PC-3 (cell line): ENCODE data around the gene PLCL1. TPM values are rescaled to one million over a fixed set of nuclear protein-coding genes. Genes with fewer than 3 reads are reported as not detected.

Experiments
- ATAC-seq: fragments of 200-7000 bp; cut with Tn5 transposase; 2 replicates; pipeline ENCODE4 v1.9.1; 2020; ENCODE audit warnings: mild to moderate bottlenecking, moderate library complexity
- BruUV-seq: library from RNA; stranded (reverse); fragments of 400-500 nt; replicated peaks from 2 replicates; lab custom pipeline; 2021; lab: Mats Ljungman, UMichigan
- CTCF ChIA-PET: fragments of 300-600 bp; sonication (Branson Sonifier 250); formaldehyde crosslinking; loops from one replicate; lab custom pipeline; 2022; ENCODE audit warnings: antibody characterized with exemption; lab: Charles Lee
- POLR2A ChIA-PET: fragments of 300-600 bp; sonication (Branson Sonifier 250); formaldehyde crosslinking; loops from one replicate; lab custom pipeline; 2022; ENCODE audit warnings: antibody characterized with exemption; ENCODE audit not compliant: unreplicated experiment; lab: Charles Lee
- DNase-seq: peaks from one replicate; pipeline ENCODE4 v3.0.0-alpha.2; 2015
- H2AFZ ChIP-seq: fragments of 300-600 bp; sonication (generic); 2 replicates; pipeline ENCODE4 v1.6.0; 2016; ENCODE audit warnings: antibody characterized with exemption, low read length
- H3F3A ChIP-seq: fragments of 300-600 bp; sonication (generic); one replicate; pipeline ENCODE4 v1.6.0; 2017; ENCODE audit warnings: antibody characterized with exemption, low read length, control low read depth, mild to moderate bottlenecking; ENCODE audit not compliant: unreplicated experiment
- H3K27ac ChIP-seq: fragments of 300-600 bp; sonication (generic); 2 replicates; pipeline ENCODE4 v1.5.1; 2016; ENCODE audit warnings: mild to moderate bottlenecking, low read length
- H3K27me3 ChIP-seq: fragments of 300-600 bp; sonication (generic); 2 replicates; pipeline ENCODE4 v1.6.1; 2016; ENCODE audit warnings: low read length, mixed read lengths
- H3K36me3 ChIP-seq: fragments of 300-600 bp; sonication (generic); 2 replicates; pipeline ENCODE4 v1.6.1; 2016; ENCODE audit warnings: low read depth, mixed run types, low read length, mixed read lengths
- H3K4me1 ChIP-seq: fragments of 300-600 bp; sonication (generic); 2 replicates; pipeline ENCODE4 v1.5.1; 2016; ENCODE audit warnings: low read length; ENCODE audit not compliant: insufficient read depth
- H3K4me2 ChIP-seq: fragments of 300-600 bp; sonication (generic); 2 replicates; pipeline ENCODE4 v1.6.0; 2016; ENCODE audit warnings: low read length
- H3K4me3 ChIP-seq: fragments of 300-600 bp; sonication (generic); 2 replicates; pipeline ENCODE4 v1.5.1; 2016; ENCODE audit warnings: mild to moderate bottlenecking, low read length, mixed read lengths
- H3K79me2 ChIP-seq: fragments of 300-600 bp; sonication (generic); 2 replicates; pipeline ENCODE4 v1.6.1; 2017; ENCODE audit warnings: low read length, mixed read lengths
- H3K9ac ChIP-seq: fragments of 300-600 bp; sonication (generic); 2 replicates; pipeline ENCODE4 v1.6.0; 2016; ENCODE audit warnings: mild to moderate bottlenecking, low read length
- H3K9me2 ChIP-seq: fragments of 300-600 bp; sonication (generic); replicated peaks from 2 replicates; pipeline ENCODE4 v1.6.1; 2016; ENCODE audit warnings: mixed run types, low read length, mixed read lengths
- H3K9me3 ChIP-seq: fragments of 300-600 bp; sonication (generic); 2 replicates; pipeline ENCODE4 v1.6.1; 2016; ENCODE audit warnings: low read length, mixed read lengths
- H4K20me1 ChIP-seq: fragments of 300-600 bp; sonication (generic); 2 replicates; pipeline ENCODE4 v1.6.1; 2016; ENCODE audit warnings: low read length, mixed read lengths
- EZH2 ChIP-seq: fragments of 300-600 bp; sonication (generic); IDR thresholded peaks from one replicate; pipeline ENCODE4 v1.6.1; 2017; ENCODE audit warnings: antibody characterized with exemption, mild to moderate bottlenecking, low read length; ENCODE audit not compliant: unreplicated experiment
- EZH2phosphoT487 ChIP-seq: fragments of 300-600 bp; sonication (generic); IDR thresholded peaks from 2 replicates; pipeline ENCODE4 v1.6.1; 2018; ENCODE audit warnings: mild to moderate bottlenecking, antibody characterized with exemption, low read length, borderline replicate concordance
- intact Hi-C: fragments of 100-400 bp; cut with micrococcal nuclease; formaldehyde crosslinking; loops from 2 replicates; pipeline ENCODE4 v1.9.0; 2023
- total RNA-seq: library from RNA; depleted of rRNA; stranded (reverse); fragments of >200 nt; gene quantifications from 2 replicates; pipeline ENCODE4 v1.2.3, GENCODE V29; 2014
- TF ChIP-seq, protein P1 (sequence below): fragments of 300-600 bp; sonication (generic); conservative IDR thresholded peaks from 2 replicates; pipeline ENCODE4 v1.5.1; 2017; ENCODE audit warnings: antibody characterized with exemption, low read depth, mild to moderate bottlenecking, low read length

The PLCL1 gene
- total RNA-seq, 1 experiment from 2014 or later: not detected

DNA sequence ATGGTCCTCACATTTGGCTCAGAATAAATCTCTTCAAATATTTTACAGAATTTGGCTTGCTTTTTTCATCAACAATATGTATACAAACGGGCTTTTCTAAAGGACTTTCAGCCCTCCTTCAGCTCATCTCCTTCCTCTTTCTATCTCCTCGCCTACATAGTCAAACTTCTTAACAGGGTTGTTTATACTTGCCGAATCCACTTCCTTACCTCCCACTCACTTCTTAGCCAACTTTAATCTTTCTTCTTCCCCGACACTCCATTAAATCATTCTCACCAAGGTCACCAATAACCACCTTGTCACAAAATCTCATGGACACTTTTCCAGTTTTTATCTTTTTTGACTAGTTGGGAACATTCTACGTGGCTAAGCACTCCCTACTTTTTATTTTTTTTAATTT, 325.2 kb downstream of the PLCL1 start:
- Histone ChIP-seq H3K9me2 (no peaks in the 10 kb centered on the region), H3K9me3 (no peaks in the 10 kb centered on the region), H2AFZ (no peak overlapping the region), H3K79me2 (no peaks in the 10 kb centered on the region), H3K9ac (no peak overlapping the region), H3K4me1 (no peaks in the 10 kb centered on the region), H4K20me1 (no peaks in the 10 kb centered on the region), H3F3A (no peaks in the 10 kb centered on the region), H3K4me3 (no peak overlapping the region), H3K36me3 (no peaks in the 10 kb centered on the region), H3K27me3 (no peaks in the 10 kb centered on the region), H3K4me2 (no peak overlapping the region), H3K27ac (no peak overlapping the region)
- intact Hi-C loops: no loop called here
- CTCF ChIA-PET: no interaction called here
- POLR2A ChIA-PET: no interaction called here
- no peak for TF ChIP-seq EZH2
- TF ChIP-seq EZH2phosphoT487: no peak
- TF ChIP-seq, protein P1, sequence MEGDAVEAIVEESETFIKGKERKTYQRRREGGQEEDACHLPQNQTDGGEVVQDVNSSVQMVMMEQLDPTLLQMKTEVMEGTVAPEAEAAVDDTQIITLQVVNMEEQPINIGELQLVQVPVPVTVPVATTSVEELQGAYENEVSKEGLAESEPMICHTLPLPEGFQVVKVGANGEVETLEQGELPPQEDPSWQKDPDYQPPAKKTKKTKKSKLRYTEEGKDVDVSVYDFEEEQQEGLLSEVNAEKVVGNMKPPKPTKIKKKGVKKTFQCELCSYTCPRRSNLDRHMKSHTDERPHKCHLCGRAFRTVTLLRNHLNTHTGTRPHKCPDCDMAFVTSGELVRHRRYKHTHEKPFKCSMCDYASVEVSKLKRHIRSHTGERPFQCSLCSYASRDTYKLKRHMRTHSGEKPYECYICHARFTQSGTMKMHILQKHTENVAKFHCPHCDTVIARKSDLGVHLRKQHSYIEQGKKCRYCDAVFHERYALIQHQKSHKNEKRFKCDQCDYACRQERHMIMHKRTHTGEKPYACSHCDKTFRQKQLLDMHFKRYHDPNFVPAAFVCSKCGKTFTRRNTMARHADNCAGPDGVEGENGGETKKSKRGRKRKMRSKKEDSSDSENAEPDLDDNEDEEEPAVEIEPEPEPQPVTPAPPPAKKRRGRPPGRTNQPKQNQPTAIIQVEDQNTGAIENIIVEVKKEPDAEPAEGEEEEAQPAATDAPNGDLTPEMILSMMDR: no peak
- ATAC-seq (no peak), DNase-seq (no peak)
- no TSS peak for BruUV-seq

DNA sequence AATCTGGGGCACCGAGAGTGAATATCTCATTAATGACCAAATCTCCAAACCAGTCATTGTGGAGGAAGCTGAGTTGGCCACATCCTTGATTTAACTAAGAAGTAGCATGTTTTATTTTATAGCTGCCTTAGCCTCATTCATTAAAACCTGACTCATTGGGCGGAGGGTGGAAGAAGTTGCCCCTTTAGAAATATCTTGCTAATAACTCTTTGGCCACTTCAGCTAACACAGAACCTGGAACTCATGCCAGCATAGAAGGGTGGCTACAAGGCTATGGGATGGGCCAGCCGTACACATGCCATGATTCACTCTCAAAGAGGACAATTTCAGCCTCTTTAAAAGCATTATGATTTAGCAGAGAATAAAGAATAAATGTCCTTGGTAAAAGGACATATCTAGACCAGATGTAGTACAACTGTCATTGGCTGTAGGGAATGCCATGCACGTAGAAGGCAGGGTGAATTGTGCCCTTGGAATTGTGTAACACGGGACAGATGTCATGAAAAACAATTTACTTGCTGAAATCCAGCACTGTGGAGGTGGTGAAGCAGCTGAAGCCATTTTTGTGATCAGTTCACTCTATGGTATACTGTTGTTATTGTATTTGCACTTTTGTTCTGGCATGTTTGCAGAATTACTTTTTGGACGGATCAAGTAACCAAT, 330.0 kb downstream of the PLCL1 start:
- Histone ChIP-seq H3K27me3 (no peaks in the 10 kb centered on the region; the same call in 1 of the 2 replicates), H3K9me2 (no peaks in the 10 kb centered on the region), H3K9ac (no peak overlapping the region), H3F3A (no peaks in the 10 kb centered on the region), H4K20me1 (no peaks in the 10 kb centered on the region), H2AFZ (no peak overlapping the region), H3K4me1 (no peaks in the 10 kb centered on the region), H3K4me2 (no peak overlapping the region), H3K79me2 (no peaks in the 10 kb centered on the region), H3K27ac (no peak overlapping the region), H3K4me3 (no peak overlapping the region), H3K9me3 (no peaks in the 10 kb centered on the region), H3K36me3 (no peaks in the 10 kb centered on the region)
- BruUV-seq: no TSS peak
- intact Hi-C loops: no loop called here
- CTCF ChIA-PET: no interaction called here
- TF ChIP-seq EZH2phosphoT487: no peak
- no peak for TF ChIP-seq EZH2
- TF ChIP-seq, protein P1: no peak
- no peak for ATAC-seq
- POLR2A ChIA-PET: no interaction called here
- DNase-seq: no peak

DNA sequence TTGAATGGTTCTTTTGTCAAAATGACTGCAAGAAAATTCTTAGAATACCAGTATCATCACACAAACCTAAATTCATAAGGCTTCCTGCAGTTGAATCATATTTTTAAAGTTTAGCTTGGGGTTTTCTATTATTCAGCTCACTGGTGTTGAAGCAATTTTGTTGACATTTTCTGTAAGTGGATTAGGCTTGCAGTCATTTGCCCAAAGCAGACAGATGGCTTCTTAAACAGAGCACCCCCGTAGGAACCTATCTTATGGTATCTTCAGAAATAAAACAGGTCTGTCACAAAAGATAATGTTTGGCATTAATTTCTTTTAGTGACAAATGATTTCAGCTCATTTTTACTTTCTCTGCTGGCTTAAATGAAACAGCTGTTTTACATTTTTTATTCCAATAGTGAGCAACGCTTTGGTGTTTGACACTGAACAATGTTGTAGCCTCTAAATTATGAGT, 331.1 kb downstream of the PLCL1 start:
- no peaks in the 10 kb centered on the region for H3K79me2 ChIP-seq
- ATAC-seq (no peak), DNase-seq (no peak)
- H3K9ac ChIP-seq: no peak overlapping the region
- intact Hi-C loops: no loop called here
- no peak overlapping the region for H3K4me2 ChIP-seq
- POLR2A ChIA-PET: interaction anchor here (0.6 kb wide), 1 partner anchor 700 kb away, joined by 3 read pairs; the partner anchor contains the start of gene SF3B1
- H3F3A ChIP-seq: no peaks in the 10 kb centered on the region
- no peaks in the 10 kb centered on the region; the same call in 1 of the 2 replicates for H3K27me3 ChIP-seq
- CTCF ChIA-PET: no interaction called here
- H3K27ac ChIP-seq: no peak overlapping the region
- no peaks in the 10 kb centered on the region for H3K4me1 ChIP-seq
- H4K20me1 ChIP-seq: no peaks in the 10 kb centered on the region
- no peaks in the 10 kb centered on the region for H3K36me3 ChIP-seq
- TF ChIP-seq EZH2 (no peak), EZH2phosphoT487 (no peak)
- TF ChIP-seq, protein P1: no peak
- no peaks in the 10 kb centered on the region for H3K9me2 ChIP-seq
- no peak overlapping the region for H2AFZ ChIP-seq
- no peaks in the 10 kb centered on the region for H3K9me3 ChIP-seq
- no TSS peak for BruUV-seq
- H3K4me3 ChIP-seq: no peak overlapping the region
